Vagina (tissue), 2 donors: ENCODE data around the gene COL7A1.

ENCODE experiments used
- POLR2A ChIP-seq, 2 donors: fragments of 450-650 bp; IDR thresholded peaks; one replicate each; pipeline ENCODE4 v1.6.1; 2017; ENCODE audit warnings: antibody characterized with exemption in 2 of 2, mild to moderate bottlenecking in 2 of 2, moderate library complexity in 2 of 2
- POLR2AphosphoS5 ChIP-seq, 2 donors: sonication (generic); formaldehyde crosslinking; IDR thresholded peaks; one replicate each; pipeline ENCODE4 v1.9.0; 2017; ENCODE audit warnings: antibody characterized with exemption in 2 of 2, mild to moderate bottlenecking in 2 of 2, low read depth in 1 of 2; ENCODE audit not compliant: insufficient read depth in 1 of 2
- TF ChIP-seq, protein P1 (sequence below), 3 experiments: fragments of 450-650 bp in 2 of 3; fragments of 200-600 bp in 1 of 3; sonication (generic) in 1 of 3; IDR thresholded peaks; one replicate each; pipeline ENCODE4 v1.5.1; 2017 to 2019; ENCODE audit warnings: antibody characterized with exemption in 3 of 3, mild to moderate bottlenecking in 2 of 3, moderate library complexity in 2 of 3

DNA sequence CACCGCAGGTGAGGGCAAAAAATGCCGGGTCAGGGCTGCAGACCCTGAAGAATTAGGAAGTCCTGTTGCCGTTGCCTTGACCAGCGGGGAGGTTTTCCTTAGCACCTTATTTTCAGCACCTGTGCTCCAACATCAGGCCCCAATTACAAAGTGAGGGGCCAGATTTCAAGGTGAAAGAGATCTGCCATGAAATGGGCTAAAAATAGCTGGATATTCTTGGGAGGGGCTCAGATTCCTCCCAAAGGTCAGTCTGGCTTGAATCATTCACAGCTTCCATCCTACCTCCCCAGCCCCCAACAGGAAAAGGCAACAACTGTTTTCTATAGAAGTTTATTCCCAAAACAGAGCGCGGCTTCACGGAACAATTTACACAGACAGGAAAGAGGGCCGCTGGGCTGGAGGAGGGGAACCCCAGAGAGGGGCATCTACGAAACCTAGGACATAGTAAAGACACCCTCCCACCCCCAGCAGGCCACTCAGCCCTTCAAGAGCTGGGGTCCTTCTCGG, 41.1 kb upstream of the COL7A1 start:
- TF ChIP-seq, protein P1, sequence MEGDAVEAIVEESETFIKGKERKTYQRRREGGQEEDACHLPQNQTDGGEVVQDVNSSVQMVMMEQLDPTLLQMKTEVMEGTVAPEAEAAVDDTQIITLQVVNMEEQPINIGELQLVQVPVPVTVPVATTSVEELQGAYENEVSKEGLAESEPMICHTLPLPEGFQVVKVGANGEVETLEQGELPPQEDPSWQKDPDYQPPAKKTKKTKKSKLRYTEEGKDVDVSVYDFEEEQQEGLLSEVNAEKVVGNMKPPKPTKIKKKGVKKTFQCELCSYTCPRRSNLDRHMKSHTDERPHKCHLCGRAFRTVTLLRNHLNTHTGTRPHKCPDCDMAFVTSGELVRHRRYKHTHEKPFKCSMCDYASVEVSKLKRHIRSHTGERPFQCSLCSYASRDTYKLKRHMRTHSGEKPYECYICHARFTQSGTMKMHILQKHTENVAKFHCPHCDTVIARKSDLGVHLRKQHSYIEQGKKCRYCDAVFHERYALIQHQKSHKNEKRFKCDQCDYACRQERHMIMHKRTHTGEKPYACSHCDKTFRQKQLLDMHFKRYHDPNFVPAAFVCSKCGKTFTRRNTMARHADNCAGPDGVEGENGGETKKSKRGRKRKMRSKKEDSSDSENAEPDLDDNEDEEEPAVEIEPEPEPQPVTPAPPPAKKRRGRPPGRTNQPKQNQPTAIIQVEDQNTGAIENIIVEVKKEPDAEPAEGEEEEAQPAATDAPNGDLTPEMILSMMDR (IDR thresholded peaks at IDR 0.05), result no peak
- TF ChIP-seq POLR2AphosphoS5 (IDR thresholded peaks at IDR 0.05; ENCODE audit: insufficient read depth in 1 of 2, low read depth in 1 of 2) (no peak), POLR2A (IDR thresholded peaks at IDR 0.05) (no peak)
